Erythroblast (primary cell): ENCODE measurements around the gene ATP11C.

Experiments used
- GATA1 ChIP-seq: IDR thresholded peaks from 2 replicates; pipeline ENCODE4 v1.6.1; 2011; ENCODE audit warnings: low read depth, mild to moderate bottlenecking, control low read depth, low read length, moderate library complexity
- POLR2A ChIP-seq: IDR thresholded peaks from 2 replicates; pipeline ENCODE4 v1.6.1; 2011; ENCODE audit warnings: mild to moderate bottlenecking, low read length

DNA sequence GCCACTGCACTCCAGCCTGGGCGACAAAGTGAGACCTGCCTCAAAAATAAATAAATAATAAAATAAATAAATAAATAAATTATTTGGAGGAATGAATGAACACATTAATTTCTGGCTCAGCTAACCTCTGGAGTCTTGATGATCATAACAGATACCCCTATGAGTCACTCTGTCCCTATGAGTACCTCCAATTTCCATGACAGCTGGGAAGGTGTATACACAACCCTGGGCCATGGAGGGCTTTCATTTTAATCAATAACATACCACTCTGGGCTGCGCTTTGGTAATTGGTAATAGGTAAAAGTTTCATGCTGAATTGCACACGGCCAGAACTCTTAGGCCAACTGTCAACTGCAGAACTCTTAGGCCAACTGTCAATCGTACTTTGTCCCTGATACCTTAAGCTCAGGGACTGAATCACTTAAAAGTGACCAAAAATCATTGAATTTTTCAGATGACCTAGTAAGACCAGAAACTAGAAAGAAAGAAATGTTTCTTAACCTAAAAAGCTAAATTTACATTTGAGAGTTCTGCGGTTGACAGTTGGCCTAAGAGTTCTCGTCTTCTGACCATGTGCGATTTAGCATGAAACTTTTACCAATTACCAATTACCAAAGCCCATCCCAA, 112.4 kb downstream of the ATP11C start:
- TF ChIP-seq POLR2A (no peak), GATA1 (no peak)
